ENCODE results near the gene RAPGEF6. TPM values are rescaled to one million over a fixed set of nuclear protein-coding genes. Genes with fewer than 3 reads are reported as not detected.

Gene RAPGEF6
- total RNA-seq, 2 donors from 2014 or later = 19.2 to 24.0 TPM

DNA sequence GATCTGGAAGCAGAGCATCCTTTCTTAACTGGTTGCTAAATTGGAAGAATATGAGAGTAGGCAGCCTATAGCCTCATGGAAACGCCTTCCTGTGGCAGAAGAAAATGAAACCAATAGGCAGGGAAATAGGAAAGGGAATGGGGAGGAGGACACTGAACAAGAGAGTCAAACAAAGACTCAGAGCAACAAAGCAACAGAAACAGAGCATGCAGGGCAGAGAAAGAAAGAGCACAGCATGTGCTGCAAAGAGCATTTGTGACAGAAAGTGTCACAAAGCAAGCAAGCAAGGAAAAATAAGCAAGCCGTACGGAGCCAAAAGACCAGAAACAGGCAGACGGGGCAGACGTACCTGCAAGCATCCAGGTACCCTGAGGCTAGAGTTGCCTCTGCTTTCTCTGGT, 123.1 kb downstream of the RAPGEF6 start:
- no peaks in the 10 kb centered on the region for H3K4me1 Mint-ChIP-seq

DNA sequence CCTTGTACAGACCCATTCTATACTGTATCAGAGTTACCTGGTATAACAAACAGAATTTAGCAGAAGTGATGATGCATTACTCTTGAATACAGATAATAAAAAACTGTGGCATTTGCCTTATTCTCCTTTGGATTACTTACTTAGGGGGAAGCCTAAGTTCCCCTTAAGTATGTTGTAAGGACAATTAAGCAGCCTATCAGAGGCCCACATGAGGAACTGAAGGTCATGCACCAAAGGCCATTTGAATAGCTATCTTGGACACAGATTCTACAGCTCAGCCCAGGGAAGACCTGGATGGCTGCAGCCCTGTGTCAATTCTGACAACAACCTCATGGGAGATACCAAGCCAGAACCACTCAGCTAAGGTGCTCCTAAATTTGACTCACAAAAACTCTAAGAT, 125.2 kb downstream of the RAPGEF6 start:
- H3K9me3 Mint-ChIP-seq = no peaks in the 10 kb centered on the region
- no peaks in the 10 kb centered on the region for H3K27me3 Mint-ChIP-seq (ENCODE audit: insufficient read depth)
- TF ChIP-seq, protein P1, sequence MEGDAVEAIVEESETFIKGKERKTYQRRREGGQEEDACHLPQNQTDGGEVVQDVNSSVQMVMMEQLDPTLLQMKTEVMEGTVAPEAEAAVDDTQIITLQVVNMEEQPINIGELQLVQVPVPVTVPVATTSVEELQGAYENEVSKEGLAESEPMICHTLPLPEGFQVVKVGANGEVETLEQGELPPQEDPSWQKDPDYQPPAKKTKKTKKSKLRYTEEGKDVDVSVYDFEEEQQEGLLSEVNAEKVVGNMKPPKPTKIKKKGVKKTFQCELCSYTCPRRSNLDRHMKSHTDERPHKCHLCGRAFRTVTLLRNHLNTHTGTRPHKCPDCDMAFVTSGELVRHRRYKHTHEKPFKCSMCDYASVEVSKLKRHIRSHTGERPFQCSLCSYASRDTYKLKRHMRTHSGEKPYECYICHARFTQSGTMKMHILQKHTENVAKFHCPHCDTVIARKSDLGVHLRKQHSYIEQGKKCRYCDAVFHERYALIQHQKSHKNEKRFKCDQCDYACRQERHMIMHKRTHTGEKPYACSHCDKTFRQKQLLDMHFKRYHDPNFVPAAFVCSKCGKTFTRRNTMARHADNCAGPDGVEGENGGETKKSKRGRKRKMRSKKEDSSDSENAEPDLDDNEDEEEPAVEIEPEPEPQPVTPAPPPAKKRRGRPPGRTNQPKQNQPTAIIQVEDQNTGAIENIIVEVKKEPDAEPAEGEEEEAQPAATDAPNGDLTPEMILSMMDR (conservative IDR thresholded peaks at IDR 0.05) = no peak
- no peaks in the 10 kb centered on the region for H3K4me1 Mint-ChIP-seq
- Histone ChIP-seq H3K27me3 (ENCODE audit: control insufficient read depth, insufficient read depth, low read length, poor library complexity, severe bottlenecking) (no peaks in the 10 kb centered on the region), H3K4me3 (ENCODE audit: low read length) (no peak overlapping the region), H3K27ac (ENCODE audit: low read depth, low read length) (no peak overlapping the region), H3K4me1 (ENCODE audit: control insufficient read depth, insufficient read depth, low read length) (no peaks in the 10 kb centered on the region), H3K9me3 (ENCODE audit: control insufficient read depth, low read length) (no peaks in the 10 kb centered on the region), H3K36me3 (ENCODE audit: control insufficient read depth, insufficient read depth, low read length) (peaks cover 30% of the 10 kb centered on the region), H3K9ac (ENCODE audit: extremely low read depth, low read length, poor library complexity, severe bottlenecking) (no peak overlapping the region)
- no peak overlapping the region for H3K27ac Mint-ChIP-seq
- no peak overlapping the region for H3K4me3 Mint-ChIP-seq
- H3K36me3 Mint-ChIP-seq (ENCODE audit: low read depth) = peaks cover 19% of the 10 kb centered on the region
- no peak for DNase-seq

More for the DNA sequence above, 123.1 kb downstream of the RAPGEF6 start:
- no peaks in the 10 kb centered on the region for H3K9me3 Mint-ChIP-seq
- no peak overlapping the region for H3K27ac ChIP-seq (ENCODE audit: low read depth, low read length)
- no peak overlapping the region for H3K9ac ChIP-seq (ENCODE audit: extremely low read depth, low read length, poor library complexity, severe bottlenecking)
- peaks cover 18% of the 10 kb centered on the region for H3K36me3 Mint-ChIP-seq (ENCODE audit: low read depth)
- H3K4me3 Mint-ChIP-seq = no peak overlapping the region
- WGBS, 2 experiments (ENCODE audit: insufficient coverage in 1 of 2, insufficient read length in 1 of 2) = 89 to 90% methylated on average over 5 of the region's 5 CpGs
- H3K4me3 ChIP-seq (ENCODE audit: low read length) = no peak overlapping the region
- H3K27me3 ChIP-seq (ENCODE audit: control insufficient read depth, insufficient read depth, low read length, poor library complexity, severe bottlenecking) = no peaks in the 10 kb centered on the region
- no peak for DNase-seq
- H3K9me3 ChIP-seq (ENCODE audit: control insufficient read depth, low read length) = no peaks in the 10 kb centered on the region
- peaks cover 21% of the 10 kb centered on the region for H3K36me3 ChIP-seq (ENCODE audit: control insufficient read depth, insufficient read depth, low read length)
- TF ChIP-seq, protein P1 (conservative IDR thresholded peaks at IDR 0.05) = no peak
- no peaks in the 10 kb centered on the region for H3K4me1 ChIP-seq (ENCODE audit: control insufficient read depth, insufficient read depth, low read length)
- H3K27me3 Mint-ChIP-seq (ENCODE audit: insufficient read depth) = no peaks in the 10 kb centered on the region
- no peak overlapping the region for H3K27ac Mint-ChIP-seq

DNA sequence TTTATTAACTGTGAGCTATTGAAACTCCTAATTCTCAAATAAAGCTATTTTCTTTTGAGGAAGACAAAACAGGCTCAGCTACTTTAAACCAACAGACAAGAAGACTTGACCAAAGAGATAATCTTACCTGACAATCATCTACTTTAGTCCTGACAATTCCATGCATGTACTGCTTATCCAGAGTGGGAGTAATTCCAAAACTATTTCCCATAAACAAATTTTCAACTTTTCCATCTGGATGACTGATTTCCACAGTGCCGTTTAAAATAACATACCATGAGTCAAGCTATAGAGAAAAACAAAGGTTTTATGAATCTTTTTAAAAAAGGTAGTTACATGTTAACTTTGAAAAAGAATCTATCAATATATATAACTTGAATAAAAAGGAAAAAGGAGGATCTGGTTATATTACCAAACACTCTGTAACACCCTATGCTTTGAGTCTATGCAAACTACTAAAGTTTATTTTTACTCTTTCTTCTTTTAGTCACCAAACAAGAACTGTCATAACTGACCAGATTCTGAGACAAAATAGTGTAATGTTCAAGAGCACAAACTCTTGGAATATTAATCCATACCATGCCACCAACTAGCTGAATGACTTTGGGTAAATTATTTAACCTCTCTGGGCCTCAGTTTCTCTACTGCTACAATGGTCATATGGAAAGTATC, 129.7 kb downstream of the RAPGEF6 start:
- Histone ChIP-seq H3K27ac (ENCODE audit: low read depth, low read length) (no peak overlapping the region), H3K9me3 (ENCODE audit: control insufficient read depth, low read length) (no peaks in the 10 kb centered on the region), H3K4me1 (ENCODE audit: control insufficient read depth, insufficient read depth, low read length) (no peaks in the 10 kb centered on the region), H3K4me3 (ENCODE audit: low read length) (no peak overlapping the region), H3K27me3 (ENCODE audit: control insufficient read depth, insufficient read depth, low read length, poor library complexity, severe bottlenecking) (no peaks in the 10 kb centered on the region), H3K36me3 (ENCODE audit: control insufficient read depth, insufficient read depth, low read length) (peaks cover 62% of the 10 kb centered on the region), H3K9ac (ENCODE audit: extremely low read depth, low read length, poor library complexity, severe bottlenecking) (no peak overlapping the region)
- Mint-ChIP-seq H3K27me3 (ENCODE audit: insufficient read depth) (no peaks in the 10 kb centered on the region), H3K4me3 (no peak overlapping the region), H3K9me3 (no peaks in the 10 kb centered on the region), H3K4me1 (no peaks in the 10 kb centered on the region), H3K27ac (no peak overlapping the region), H3K36me3 (ENCODE audit: low read depth) (peaks cover 31% of the 10 kb centered on the region)
- whole genome bisulfite sequencing, 2 experiments (ENCODE audit: insufficient coverage in 1 of 2, insufficient read length in 1 of 2) = 100% methylated on average over 1 of the region's 1 CpG; no CpG with 5 or more reads in 1 of the 2 experiments
- TF ChIP-seq, protein P1 (conservative IDR thresholded peaks at IDR 0.05) = no peak
- DNase-seq = no peak

All from endodermal cell (in vitro differentiated cells).